Adrenal gland (tissue), 12 donors: ENCODE measurements around the gene PNLIPRP2. TPM values are rescaled to one million over a fixed set of nuclear protein-coding genes. Genes with fewer than 3 reads are reported as not detected.
A peak's percentile ranks its signal among the peaks of the same experiment; 100 is the strongest.

Experiments
- DNase-seq, 7 donors: peaks; one replicate each; pipeline ENCODE4 v3.0.0-alpha.2; 2019 to 2020
- H3K27ac ChIP-seq, 5 donors: fragments of 200-600 bp; sonication (generic) in 4 of 5; 1 replicate in 3 of 5; 2 replicates in 2 of 5; pipeline versions ENCODE4 v1.5.1 to v1.8.0; 2016 to 2020; ENCODE audit warnings: mild to moderate bottlenecking in 1 of 5
- H3K27me3 ChIP-seq: fragments of 200-600 bp; 2 replicates; pipeline ENCODE4 v1.8.0; 2021
- H3K36me3 ChIP-seq, 2 donors: fragments of 200-600 bp; replicated peaks in 1 of 2; 1 replicate in 1 of 2; 2 replicates in 1 of 2; pipeline versions ENCODE4 v1.5.1 to v1.8.0; 2018 to 2022
- H3K4me1 ChIP-seq, 2 donors: fragments of 200-600 bp; replicated peaks in 1 of 2; 1 replicate in 1 of 2; 2 replicates in 1 of 2; pipeline versions ENCODE4 v1.5.1 to v1.8.0; 2018 to 2021
- H3K4me3 ChIP-seq, 4 donors: fragments of 200-600 bp; sonication (generic) in 3 of 4; one replicate each; pipeline ENCODE4 v1.5.1; 2016 to 2018
- H3K9me3 ChIP-seq, 3 donors: fragments of 200-600 bp; sonication (generic) in 1 of 3; replicated peaks in 1 of 3; 1 replicate in 2 of 3; 2 replicates in 1 of 3; pipeline versions ENCODE4 v1.5.1 to v1.8.0; 2016 to 2021
- CTCF ChIP-seq, 6 experiments: fragments of 450-650 bp in 4 of 6; fragments of 200-600 bp in 2 of 6; sonication (generic) in 1 of 6; IDR thresholded peaks; 1 replicate in 5 of 6; 2 replicates in 1 of 6; pipeline versions ENCODE4 v1.5.1 to v1.8.0; 2016 to 2021; ENCODE audit warnings: antibody characterized with exemption in 6 of 6, mild to moderate bottlenecking in 2 of 6, moderate library complexity in 1 of 6
- POLR2A ChIP-seq, 2 donors: fragments of 450-650 bp; IDR thresholded peaks; one replicate each; pipeline ENCODE4 v1.6.1; 2017; ENCODE audit warnings: antibody characterized with exemption in 2 of 2, mild to moderate bottlenecking in 2 of 2, moderate library complexity in 1 of 2
- WGBS, 4 donors: extraction: QIAGEN DNeasy Blood & Tissue Kit in 2 of 4; methylation state at CpG; one replicate each; pipeline versions ENCODE4 v1.1.5 to v1.1.7; 2013 to 2017; 5-methylcytosine and 5-hydroxymethylcytosine counted together
- intact Hi-C, 2 donors: fragments of 100-400 bp; cut with DNase I; formaldehyde crosslinking; loops; one replicate each; pipeline versions ENCODE4 v1.14.1 to v1.15.0; 2022 to 2023
- polyA plus RNA-seq, 3 donors: library from polyadenylated mRNA; stranded (reverse); fragments of 200-250 nt in 2 of 3; fragments of 350-450 nt in 1 of 3; fragmentation: Illumina TruSeq in 1 of 3; extraction: RNeasy Lipid Tissue Mini Kit (QIAGEN cat#74804) in 1 of 3; gene quantifications; one replicate each; pipeline ENCODE4 v1.2.3, GENCODE V29; 2013 to 2014
- total RNA-seq, 9 donors: library from RNA; depleted of rRNA in 4 of 9; stranded (reverse); fragments of >200 nt in 4 of 9; fragments of 120-200 nt in 1 of 9; fragmentation: NEBNext Ultra II Directional in 1 of 9; extraction: Animal tissue kit (Norgen Biotek cat#: 25700) in 1 of 9; gene quantifications; one replicate each; pipeline versions ENCODE4 v1.1.0 to v1.2.4, GENCODE V29; 2013 to 2023
- donor health status: healthy with polysubstance abuse.
- donor health status: Bipolar disorder and iron deficiency.
- donor health status: DM: yes; HTN: yes; CAD: no.
- donor health status: DM: no; HTN: no; CAD: no.
- donor health status: DM: no; HTN: no; CAD: no.
- donor health status: DM: yes; HTN: yes; CAD: no.

The PNLIPRP2 gene
- total and polyA plus RNA-seq, 12 donors, result 0.15 to 1.1 (median 0.89) TPM; not detected in 6

- H3K27me3 ChIP-seq, result no peaks in the 10 kb centered on the region
- H3K4me1 ChIP-seq, result peaks cover under 1 to 23% of the 10 kb centered on the region in 2 donors
- DNase-seq, result no peak
- intact Hi-C loops, result loop anchor here (5.0 to 10.0 kb wide), 3 partner anchors 64 to 488 kb away; partner anchors contain the start of gene PNLIPRP2 (in 1 of the 2)
- no peak overlapping the region for H3K4me3 ChIP-seq
- TF ChIP-seq POLR2A (IDR thresholded peaks at IDR 0.05), result no peak
- TF ChIP-seq CTCF (IDR thresholded peaks at IDR 0.05), result no peak
- 74 to 89% (median 79%) methylated on average over 7 of the region's 7 CpGs for WGBS, 4 donors
- H3K27ac ChIP-seq, result peak overlapping the region in 1 of 5 donors; percentile 13
- H3K36me3 ChIP-seq, result peaks cover 0 to 4% of the 10 kb centered on the region in 2 donors
- no peaks in the 10 kb centered on the region for H3K9me3 ChIP-seq
Measured at GRCh38 chr10:116688741-116689495, 68.2 kb downstream of the PNLIPRP2 start.

- 78 to 92% (median 88%) methylated on average over 4 of the region's 4 CpGs for WGBS, 4 donors
- Histone ChIP-seq H3K27ac (peak overlapping the region in 1 of 5 donors; percentile 42), H3K4me3 (no peak overlapping the region), H3K4me1 (peaks cover 5 to 30% of the 10 kb centered on the region in 2 donors), H3K36me3 (peaks cover 0 to 4% of the 10 kb centered on the region in 2 donors), H3K27me3 (no peaks in the 10 kb centered on the region), H3K9me3 (no peaks in the 10 kb centered on the region)
- intact Hi-C loops, result loop anchor here (5.0 to 10.0 kb wide), 3 partner anchors 65 to 488 kb away; partner anchors contain the start of gene PNLIPRP2 (in 1 of the 2)
- no peak for TF ChIP-seq CTCF (IDR thresholded peaks at IDR 0.05)
- no peak for TF ChIP-seq POLR2A (IDR thresholded peaks at IDR 0.05)
- no peak for DNase-seq
Measured at GRCh38 chr10:116689744-116690143, 69.0 kb downstream of the PNLIPRP2 start.

DNA sequence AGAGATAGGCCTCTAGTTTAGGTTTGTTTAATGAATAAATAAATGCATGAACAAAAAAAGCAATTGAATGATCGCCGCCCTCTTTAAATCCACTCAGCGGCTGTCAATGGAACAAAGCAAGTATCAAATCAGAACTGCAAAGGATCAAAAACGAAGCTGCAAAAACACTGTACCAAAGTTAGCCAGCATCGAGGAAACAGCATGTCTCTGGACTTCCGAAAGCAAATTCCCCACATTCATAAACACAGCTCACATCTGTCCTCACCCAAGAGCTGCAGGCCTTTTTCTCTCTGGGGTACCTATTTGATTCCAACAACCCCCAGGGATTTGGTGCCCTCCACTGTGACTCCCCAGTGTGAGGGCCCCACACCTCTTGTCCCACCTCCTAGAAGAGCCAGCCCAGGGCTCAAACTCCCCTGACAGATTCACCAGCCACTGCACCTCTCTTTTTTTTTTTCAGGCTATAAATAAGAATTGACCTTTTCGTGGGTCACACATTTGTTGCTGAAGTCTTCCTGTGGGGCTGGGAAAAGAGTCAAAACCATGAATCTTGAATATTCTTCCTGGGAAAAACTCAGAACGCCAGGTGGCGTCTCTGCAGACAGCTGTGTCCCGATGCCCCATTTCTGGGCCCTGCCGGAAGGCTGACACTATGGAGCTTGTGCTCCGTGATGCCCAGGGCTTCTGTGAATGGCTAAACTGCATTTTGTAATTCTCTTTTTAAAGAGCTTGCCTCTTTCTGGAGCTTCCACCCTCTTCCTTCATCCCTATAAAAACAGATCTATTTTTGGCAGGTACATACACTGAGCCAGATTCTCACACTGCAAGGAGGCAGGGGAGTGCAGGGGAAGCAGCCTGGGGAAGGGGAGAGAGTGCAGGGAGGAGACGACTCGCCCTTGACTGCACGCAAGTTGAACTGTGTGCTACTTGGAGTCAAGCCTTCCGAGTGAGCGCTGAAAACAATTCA, 69.9 kb downstream of the PNLIPRP2 start:
- Histone ChIP-seq H3K4me1 (peaks cover 5 to 30% of the 10 kb centered on the region in 2 donors), H3K27ac (peak overlapping the region in 2 of 5 donors; percentile 43 to 73), H3K9me3 (no peaks in the 10 kb centered on the region), H3K27me3 (no peaks in the 10 kb centered on the region), H3K4me3 (no peak overlapping the region), H3K36me3 (peaks cover 0 to 4% of the 10 kb centered on the region in 2 donors)
- no peak for TF ChIP-seq POLR2A (IDR thresholded peaks at IDR 0.05)
- peak; percentile 19 to 68 (median 56) for TF ChIP-seq CTCF (IDR thresholded peaks at IDR 0.05)
- intact Hi-C loops, result no loop called here
- DNase-seq, result peak; percentile 45 to 80 (median 68)
- WGBS, 4 donors, result 53 to 56% (median 55%) methylated on average over 17 of the region's 17 CpGs

- no peak for DNase-seq
- H3K27me3 ChIP-seq, result no peaks in the 10 kb centered on the region
- intact Hi-C loops, result no loop called here
- peaks cover 0 to 4% of the 10 kb centered on the region in 2 donors for H3K36me3 ChIP-seq
- H3K4me1 ChIP-seq, result peaks cover 5 to 30% of the 10 kb centered on the region in 2 donors
- no peaks in the 10 kb centered on the region for H3K9me3 ChIP-seq
- H3K4me3 ChIP-seq, result no peak overlapping the region
- peak overlapping the region in 2 of 5 donors; percentile 43 to 73 for H3K27ac ChIP-seq
- TF ChIP-seq POLR2A (IDR thresholded peaks at IDR 0.05) (no peak), CTCF (IDR thresholded peaks at IDR 0.05) (no peak)
- 59 to 73% (median 70%) methylated on average over 4 to 6 of the region's 6 CpGs for WGBS, 4 donors
Measured at GRCh38 chr10:116691635-116692034, 70.9 kb downstream of the PNLIPRP2 start.
